Endothelial cell of umbilical vein (primary cell): Measurements from ENCODE around the gene TEX26. TPM values are rescaled to one million over a fixed set of nuclear protein-coding genes. Genes with fewer than 3 reads are reported as not detected.

Source experiments
- BruUV-seq: library from RNA; stranded (reverse); fragments of 400-500 nt; replicated peaks from 2 replicates; lab custom pipeline; 2021; lab: Mats Ljungman, UMichigan
- CTCF ChIA-PET: fragments of 300-600, 350-600 bp; sonication (Branson Sonifier 250); formaldehyde crosslinking; loops from one replicate; lab custom pipeline; 2021; ENCODE audit warnings: antibody characterized with exemption, inconsistent platforms; lab: Charles Lee
- POLR2A ChIA-PET: fragments of 300-600, 350-600 bp; sonication (Branson Sonifier 250); formaldehyde crosslinking; loops from one replicate; lab custom pipeline; 2021; ENCODE audit warnings: antibody characterized with exemption, inconsistent platforms; lab: Charles Lee
- DNase-seq: peaks from one replicate; pipeline ENCODE4 v3.0.0-alpha.2; 2011; ENCODE audit warnings: low read depth, low spot score
- FAIRE-seq: peaks from 2 replicates; lab custom pipeline; 2011; peaks lifted over from hg19 to GRCh38; lab: Jason Lieb, UNC
- H2AFZ ChIP-seq: 2 replicates; pipeline ENCODE4 v1.6.0; 2012; ENCODE audit warnings: low read depth, low read length, control low read depth, inconsistent platforms
- H3K27ac ChIP-seq: 2 replicates; pipeline ENCODE4 v1.5.1; 2011; ENCODE audit warnings: low read depth, mild to moderate bottlenecking, control low read depth, low read length, moderate library complexity; ENCODE audit not compliant: insufficient read depth
- H3K27me3 ChIP-seq, 2 experiments: 2 replicates each; pipeline versions ENCODE4 v1.6.0 to v1.6.1; 2011; ENCODE audit warnings: low read length in 2 of 2, mixed read lengths in 1 of 2; ENCODE audit not compliant: control insufficient read depth in 2 of 2, insufficient read depth in 2 of 2
- H3K36me3 ChIP-seq, 2 experiments: 2 replicates in 1 of 2; 3 replicates in 1 of 2; pipeline ENCODE4 v1.5.1; 2011; ENCODE audit warnings: low read length in 2 of 2, mild to moderate bottlenecking in 1 of 2, moderate library complexity in 1 of 2; ENCODE audit not compliant: control insufficient read depth in 2 of 2, insufficient read depth in 2 of 2; ENCODE audit errors: extremely low read depth in 1 of 2
- H3K4me1 ChIP-seq: 3 replicates; pipeline ENCODE4 v1.5.1; 2011; ENCODE audit warnings: mild to moderate bottlenecking, low read length; ENCODE audit not compliant: control insufficient read depth, insufficient read depth; ENCODE audit errors: extremely low read depth
- H3K4me2 ChIP-seq: 2 replicates; pipeline ENCODE4 v1.6.1; 2011; ENCODE audit warnings: low read length, control low read depth, mixed read lengths; ENCODE audit not compliant: insufficient read depth
- H3K4me3 ChIP-seq, 3 experiments: fragments of 200-600 bp in 1 of 3; sonication (generic), shearing (Covaris generic) in 1 of 3; replicated peaks in 1 of 3; 2 replicates each; pipeline ENCODE4 v1.5.1; 2011 to 2016; ENCODE audit warnings: control low read depth in 3 of 3, low read length in 3 of 3, mild to moderate bottlenecking in 2 of 3, inconsistent platforms in 1 of 3, low read depth in 1 of 3, moderate library complexity in 1 of 3; ENCODE audit not compliant: insufficient read depth in 1 of 3
- H3K79me2 ChIP-seq: 2 replicates; pipeline ENCODE4 v1.6.0; 2012; ENCODE audit warnings: low read length, inconsistent platforms; ENCODE audit not compliant: control insufficient read depth, insufficient read depth
- H3K9ac ChIP-seq: replicated peaks from 2 replicates; pipeline ENCODE3; 2011; ENCODE audit warnings: low read length, control low read depth; ENCODE audit not compliant: insufficient read depth; ENCODE audit errors: extremely low read depth
- H3K9me1 ChIP-seq: replicated peaks from 3 replicates; pipeline ENCODE4 v1.6.0; 2011; ENCODE audit warnings: mild to moderate bottlenecking, low read length; ENCODE audit not compliant: control insufficient read depth, insufficient read depth; ENCODE audit errors: extremely low read depth
- H3K9me3 ChIP-seq: replicated peaks from 2 replicates; pipeline ENCODE4 v1.5.1; 2012; ENCODE audit warnings: low read length, inconsistent platforms; ENCODE audit not compliant: control insufficient read depth, insufficient read depth
- H4K20me1 ChIP-seq: replicated peaks from 2 replicates; pipeline ENCODE3; 2011; ENCODE audit warnings: mild to moderate bottlenecking, low read length; ENCODE audit not compliant: control insufficient read depth, insufficient read depth; ENCODE audit errors: extremely low read depth
- EZH2 ChIP-seq: IDR thresholded peaks from 2 replicates; pipeline ENCODE4 v1.6.1; 2012; ENCODE audit warnings: borderline replicate concordance, low read depth, mild to moderate bottlenecking, moderate library complexity, low read length, inconsistent platforms; ENCODE audit not compliant: severe bottlenecking
- FOS ChIP-seq: IDR thresholded peaks from 2 replicates; pipeline ENCODE4 v1.6.1; 2011; ENCODE audit warnings: mild to moderate bottlenecking, low read length, moderate library complexity, borderline replicate concordance; ENCODE audit not compliant: insufficient read depth
- GATA2 ChIP-seq: IDR thresholded peaks from 2 replicates; pipeline ENCODE4 v1.7.0; 2011; ENCODE audit warnings: low read depth, mild to moderate bottlenecking, moderate library complexity, mixed read lengths, low read length; ENCODE audit not compliant: insufficient read length, insufficient read depth
- JUN ChIP-seq: IDR thresholded peaks from 2 replicates; pipeline ENCODE4 v1.6.1; 2011; ENCODE audit warnings: borderline replicate concordance, low read depth; ENCODE audit not compliant: insufficient read length, insufficient read depth
- MYC ChIP-seq: IDR thresholded peaks from one replicate; pipeline ENCODE4 v1.6.1; 2011; ENCODE audit warnings: mild to moderate bottlenecking, low read depth, low read length
- POLR2A ChIP-seq: IDR thresholded peaks from 2 replicates; pipeline ENCODE4 v1.6.1; 2012; ENCODE audit warnings: low read depth, mild to moderate bottlenecking, control low read depth, low read length
- POLR2AphosphoS5 ChIP-seq: IDR thresholded peaks from 2 replicates; pipeline ENCODE4 v1.6.1; 2012; ENCODE audit warnings: low read depth, mild to moderate bottlenecking, control low read depth, low read length, moderate library complexity; ENCODE audit not compliant: insufficient read depth
- dilution Hi-C: fragments of 300-500 bp; cut with MboI; formaldehyde crosslinking; loops from one replicate; pipeline ENCODE4 v1.15.0; 2019; ENCODE audit warnings: low sequenced_read_pairs; ENCODE audit not compliant: extremely low pct_ligation_motif_present
- intact Hi-C: fragments of 100-400 bp; cut with micrococcal nuclease; formaldehyde crosslinking; loops from one replicate; pipeline ENCODE4 v1.10.0; 2022
- polyA plus RNA-seq, 4 experiments: library from polyadenylated mRNA; depleted of rRNA in 3 of 4; stranded (reverse) in 3 of 4; unstranded in 1 of 4; fragments of >200 nt; gene quantifications; 2 replicates each; pipeline versions ENCODE4 v1.2.1 to v1.2.3, GENCODE V29; 2011 to 2012; ENCODE audit warnings: missing spikeins in 1 of 4
- total RNA-seq: library from RNA; stranded (reverse); gene quantifications from 2 replicates; pipeline ENCODE4 v1.2.3, GENCODE V29; 2021
- TF ChIP-seq, protein P1 (sequence below): IDR thresholded peaks from 2 replicates; pipeline ENCODE4 v1.6.1; 2011; ENCODE audit not compliant: insufficient read depth, insufficient read length
- TF ChIP-seq, protein P2 (sequence below), 2 donors: IDR thresholded peaks; 1 replicate in 1 of 2; 2 replicates in 1 of 2; pipeline ENCODE4 v1.5.1; 2011; ENCODE audit warnings: low read length in 2 of 2, mild to moderate bottlenecking in 2 of 2, moderate library complexity in 2 of 2, control low read depth in 1 of 2, inconsistent platforms in 1 of 2, low read depth in 1 of 2; ENCODE audit not compliant: insufficient read depth in 1 of 2; ENCODE audit errors: extremely low read depth in 1 of 2

Gene TEX26
- total and polyA plus RNA-seq, 2 donors (not counting 3 experiments of a cell fraction or from before 2014, with no cell fraction given), result not detected

- no peaks in the 10 kb centered on the region for H3K27me3 ChIP-seq
- H3K9me1 ChIP-seq, result no peaks in the 10 kb centered on the region
- no peak overlapping the region for H3K27ac ChIP-seq
- BruUV-seq, result no TSS peak
- no peak overlapping the region for H3K9ac ChIP-seq
- H3K9me3 ChIP-seq, result no peaks in the 10 kb centered on the region
- H3K36me3 ChIP-seq, result peaks cover 0 to 15% of the 10 kb centered on the region in 2 experiments
- DNase-seq, result no peak
- ChIA-PET CTCF (interaction anchor here (0.7 to 1.0 kb wide), 2 partner anchors 10 to 59 kb away, joined by 3 read pairs; no protein-coding TSS in a partner anchor), POLR2A (no interaction called here)
- H2AFZ ChIP-seq, result no peak overlapping the region
- no peak for FAIRE-seq
- peaks cover 2% of the 10 kb centered on the region for H3K79me2 ChIP-seq
- H3K4me1 ChIP-seq, result no peaks in the 10 kb centered on the region
- intact Hi-C loops (no loop called here), dilution Hi-C loops (no loop called here)
- no peaks in the 10 kb centered on the region for H4K20me1 ChIP-seq
- H3K4me3 ChIP-seq, result no peak overlapping the region
- no peak overlapping the region for H3K4me2 ChIP-seq
- TF ChIP-seq, protein P1, sequence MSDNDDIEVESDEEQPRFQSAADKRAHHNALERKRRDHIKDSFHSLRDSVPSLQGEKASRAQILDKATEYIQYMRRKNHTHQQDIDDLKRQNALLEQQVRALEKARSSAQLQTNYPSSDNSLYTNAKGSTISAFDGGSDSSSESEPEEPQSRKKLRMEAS, result no peak
- TF ChIP-seq, protein P2, sequence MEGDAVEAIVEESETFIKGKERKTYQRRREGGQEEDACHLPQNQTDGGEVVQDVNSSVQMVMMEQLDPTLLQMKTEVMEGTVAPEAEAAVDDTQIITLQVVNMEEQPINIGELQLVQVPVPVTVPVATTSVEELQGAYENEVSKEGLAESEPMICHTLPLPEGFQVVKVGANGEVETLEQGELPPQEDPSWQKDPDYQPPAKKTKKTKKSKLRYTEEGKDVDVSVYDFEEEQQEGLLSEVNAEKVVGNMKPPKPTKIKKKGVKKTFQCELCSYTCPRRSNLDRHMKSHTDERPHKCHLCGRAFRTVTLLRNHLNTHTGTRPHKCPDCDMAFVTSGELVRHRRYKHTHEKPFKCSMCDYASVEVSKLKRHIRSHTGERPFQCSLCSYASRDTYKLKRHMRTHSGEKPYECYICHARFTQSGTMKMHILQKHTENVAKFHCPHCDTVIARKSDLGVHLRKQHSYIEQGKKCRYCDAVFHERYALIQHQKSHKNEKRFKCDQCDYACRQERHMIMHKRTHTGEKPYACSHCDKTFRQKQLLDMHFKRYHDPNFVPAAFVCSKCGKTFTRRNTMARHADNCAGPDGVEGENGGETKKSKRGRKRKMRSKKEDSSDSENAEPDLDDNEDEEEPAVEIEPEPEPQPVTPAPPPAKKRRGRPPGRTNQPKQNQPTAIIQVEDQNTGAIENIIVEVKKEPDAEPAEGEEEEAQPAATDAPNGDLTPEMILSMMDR (IDR thresholded peaks at IDR 0.05; ENCODE audit: extremely low read depth in 1 of 2, insufficient read depth in 1 of 2, low read depth in 1 of 2, low read length in 2 of 2), result no peak
- TF ChIP-seq FOS, result no peak
- TF ChIP-seq MYC, result no peak
- no peak for TF ChIP-seq POLR2A
- no peak for TF ChIP-seq GATA2
- no peak for TF ChIP-seq EZH2
- TF ChIP-seq JUN, result no peak
- no peak for TF ChIP-seq POLR2AphosphoS5
Measured at GRCh38 chr13:30918662-30919405, 13.6 kb upstream of the TEX26 start.
